GM19043 (cell line): Measurements from ENCODE around the gene SEC14L3.

Experiments used
- ATAC-seq: cut with Tn5 transposase; IDR thresholded peaks from one replicate; pipeline ENCODE4 v1.9.1; 2021; ENCODE audit warnings: low read depth; ENCODE audit not compliant: unreplicated experiment

SEC14L3 gene

GRCh38 chr22:30447656-30448055 lies 24.2 kb downstream of the SEC14L3 start:
- no peak for ATAC-seq

- no peak for ATAC-seq
These were observed 26.2 kb downstream of the SEC14L3 start for GRCh38 chr22:30445438-30446145.

GRCh38 chr22:30444632-30445437 lies 27.0 kb downstream of the SEC14L3 start:
- no peak for ATAC-seq

GRCh38 chr22:30441088-30441487 lies 30.7 kb downstream of the SEC14L3 start:
- ATAC-seq: no peak

- ATAC-seq: no peak
These were observed 32.0 kb downstream of the SEC14L3 start for GRCh38 chr22:30439836-30440235.

GRCh38 chr22:30439226-30439625 lies 32.6 kb downstream of the SEC14L3 start:
- no peak for ATAC-seq

GRCh38 chr22:30438559-30438958 lies 33.3 kb downstream of the SEC14L3 start:
- no peak for ATAC-seq

- no peak for ATAC-seq
These were observed 35.6 kb downstream of the SEC14L3 start for GRCh38 chr22:30436196-30436595.

- no peak for ATAC-seq
These were observed 36.1 kb downstream of the SEC14L3 start for GRCh38 chr22:30435674-30436126.

- no peak for ATAC-seq
These were observed 37.0 kb downstream of the SEC14L3 start for GRCh38 chr22:30434843-30435242.

GRCh38 chr22:30433773-30434172 lies 38.0 kb downstream of the SEC14L3 start:
- ATAC-seq: no peak

GRCh38 chr22:30433227-30433626 lies 38.6 kb downstream of the SEC14L3 start:
- no peak for ATAC-seq

GRCh38 chr22:30432520-30432919 lies 39.3 kb downstream of the SEC14L3 start:
- ATAC-seq: no peak

- ATAC-seq: no peak
These were observed 39.7 kb downstream of the SEC14L3 start for GRCh38 chr22:30432096-30432495.

- ATAC-seq: no peak
These were observed 40.9 kb downstream of the SEC14L3 start for GRCh38 chr22:30430933-30431332.

- ATAC-seq: no peak
These were observed 41.9 kb downstream of the SEC14L3 start for GRCh38 chr22:30429887-30430286.

- no peak for ATAC-seq
These were observed 43.9 kb downstream of the SEC14L3 start for GRCh38 chr22:30427871-30428270.

- no peak for ATAC-seq
These were observed 45.1 kb downstream of the SEC14L3 start for GRCh38 chr22:30426388-30427353.

- ATAC-seq: no peak
These were observed 46.0 kb downstream of the SEC14L3 start, which contains the start of gene MTFP1 for GRCh38 chr22:30425616-30426387. Gene MTFP1 (plus strand): TSS chr22:30425768. CDS start chr22:30425880, 112 bp downstream.

GRCh38 chr22:30425327-30425615 lies 46.5 kb downstream of the SEC14L3 start:
- ATAC-seq: no peak
